SK-N-SH (cell line): Measurements from ENCODE around the gene PTPRN. TPM values are rescaled to one million over a fixed set of nuclear protein-coding genes. Genes with fewer than 3 reads are reported as not detected.

Experiments
- CTCF ChIA-PET: fragments of 300-600, 350-600 bp; formaldehyde crosslinking; extraction: SDS; loops from one replicate; lab custom pipeline; 2021; lab: Yijun Ruan, JAX
- POLR2A ChIA-PET: fragments of 350-600 bp; sonication (Branson Sonifier 250); formaldehyde crosslinking; extraction: SDS; loops from one replicate; lab custom pipeline; 2020; ENCODE audit warnings: antibody characterized with exemption, inconsistent platforms; lab: Yijun Ruan, JAX
- DNase-seq: peaks from one replicate; pipeline ENCODE4 v3.0.0; 2012
- H2AFZ ChIP-seq: fragments of 200-600 bp; sonication (generic); 2 replicates; pipeline ENCODE4 v1.8.1; 2016; ENCODE audit warnings: antibody characterized with exemption, mild to moderate bottlenecking, low read depth
- H3F3A ChIP-seq: fragments of 200-600 bp; sonication (generic); replicated peaks from 2 replicates; pipeline ENCODE3; 2016; ENCODE audit warnings: antibody characterized with exemption, mild to moderate bottlenecking; ENCODE audit not compliant: insufficient read depth
- H3K27ac ChIP-seq, 2 experiments: fragments of 200-500 bp in 1 of 2; fragments of 200-600 bp in 1 of 2; sonication (Bioruptor generic) in 1 of 2; sonication (generic), shearing (Covaris generic) in 1 of 2; 2 replicates each; pipeline versions ENCODE4 v1.5.1 to v1.6.1; 2014 to 2016; ENCODE audit warnings: low read depth in 2 of 2, inconsistent platforms in 1 of 2, low read length in 1 of 2, mild to moderate bottlenecking in 1 of 2, mixed read lengths in 1 of 2
- H3K27me3 ChIP-seq: fragments of 200-600 bp; sonication (generic), shearing (Covaris generic); 2 replicates; pipeline ENCODE4 v1.6.1; 2016; ENCODE audit warnings: mixed run types; ENCODE audit not compliant: insufficient read depth
- H3K36me3 ChIP-seq, 2 experiments: fragments of 200-500 bp in 1 of 2; fragments of 200-600 bp in 1 of 2; sonication (Bioruptor generic) in 1 of 2; sonication (generic) in 1 of 2; replicated peaks in 1 of 2; 2 replicates each; pipeline versions ENCODE3 to v1.5.1; 2014 to 2016; ENCODE audit warnings: low read length in 1 of 2, mild to moderate bottlenecking in 1 of 2; ENCODE audit not compliant: insufficient read depth in 2 of 2, control insufficient read depth in 1 of 2
- H3K4me1 ChIP-seq, 2 experiments: fragments of 200-500 bp in 1 of 2; fragments of 200-600 bp in 1 of 2; sonication (Bioruptor generic) in 1 of 2; sonication (generic), shearing (Covaris generic) in 1 of 2; 2 replicates each; pipeline versions ENCODE4 v1.5.1 to v1.6.1; 2014 to 2016; ENCODE audit warnings: low read depth in 1 of 2, low read length in 1 of 2, mixed run types in 1 of 2; ENCODE audit not compliant: insufficient read depth in 2 of 2, control insufficient read depth in 1 of 2
- H3K4me2 ChIP-seq: fragments of 200-600 bp; sonication (generic), shearing (Covaris generic); 2 replicates; pipeline ENCODE4 v1.6.1; 2017; ENCODE audit warnings: mixed run types
- H3K4me3 ChIP-seq, 2 experiments: fragments of 200-500 bp in 1 of 2; fragments of 200-600 bp in 1 of 2; sonication (Bioruptor generic) in 1 of 2; sonication (generic), shearing (Covaris generic) in 1 of 2; 2 replicates each; pipeline versions ENCODE4 v1.5.1 to v1.8.1; 2014 to 2016; ENCODE audit warnings: low read depth in 2 of 2, inconsistent platforms in 1 of 2, low read length in 1 of 2, mild to moderate bottlenecking in 1 of 2, mixed read lengths in 1 of 2, moderate library complexity in 1 of 2
- H3K79me2 ChIP-seq: fragments of 200-600 bp; sonication (generic); 2 replicates; pipeline ENCODE4 v1.8.1; 2017; ENCODE audit warnings: mild to moderate bottlenecking; ENCODE audit not compliant: insufficient read depth
- H3K9ac ChIP-seq: fragments of 200-600 bp; sonication (generic); 2 replicates; pipeline ENCODE4 v1.6.1; 2017; ENCODE audit warnings: mixed run types
- H3K9me2 ChIP-seq: fragments of 200-600 bp; sonication (generic); 2 replicates; pipeline ENCODE4 v1.6.1; 2017; ENCODE audit warnings: mixed run types
- H3K9me3 ChIP-seq: fragments of 200-600 bp; sonication (generic); 2 replicates; pipeline ENCODE4 v1.6.1; 2017; ENCODE audit warnings: mixed run types, mild to moderate bottlenecking, moderate library complexity
- H4K20me1 ChIP-seq: fragments of 200-600 bp; sonication (generic); 2 replicates; pipeline ENCODE4 v1.6.1; 2017; ENCODE audit warnings: mild to moderate bottlenecking, mixed run types; ENCODE audit not compliant: insufficient read depth
- CHD2 ChIP-seq: fragments of 150-350 bp; IDR thresholded peaks from 2 replicates; pipeline ENCODE4 v1.6.1; 2018; ENCODE audit warnings: low read length; ENCODE audit not compliant: partially characterized antibody
- EP300 ChIP-seq, 2 experiments: IDR thresholded peaks; 2 replicates each; pipeline versions ENCODE4 v1.4.0 to v1.6.1; 2012; ENCODE audit warnings: borderline replicate concordance in 1 of 2, low read depth in 1 of 2, low read length in 1 of 2
- FOSL2 ChIP-seq: IDR thresholded peaks from 2 replicates; pipeline ENCODE4 v1.4.0; 2012; ENCODE audit warnings: low read depth, mild to moderate bottlenecking, moderate library complexity, borderline replicate concordance
- IRF3 ChIP-seq: fragments of 150-350 bp; IDR thresholded peaks from 2 replicates; pipeline ENCODE4 v1.6.1; 2016; ENCODE audit warnings: mild to moderate bottlenecking, low read depth, low read length
- JUND ChIP-seq: IDR thresholded peaks from 2 replicates; pipeline ENCODE4 v1.4.0; 2012
- MAX ChIP-seq: IDR thresholded peaks from 2 replicates; pipeline ENCODE4 v1.4.0; 2012; ENCODE audit warnings: low read depth
- MXI1 ChIP-seq: IDR thresholded peaks from 2 replicates; pipeline ENCODE4 v1.6.1; 2012; ENCODE audit warnings: mild to moderate bottlenecking, low read depth, low read length, improper control_type of control experiment
- NFIC ChIP-seq: IDR thresholded peaks from 2 replicates; pipeline ENCODE4 v1.4.0; 2012; ENCODE audit warnings: borderline replicate concordance
- RAD21 ChIP-seq: IDR thresholded peaks from 2 replicates; pipeline ENCODE4 v1.6.1; 2012; ENCODE audit warnings: mild to moderate bottlenecking, low read length
- RCOR1 ChIP-seq: fragments of 150-350 bp; IDR thresholded peaks from 2 replicates; pipeline ENCODE4 v1.6.1; 2017; ENCODE audit warnings: antibody characterized with exemption, low read length
- RXRA ChIP-seq: IDR thresholded peaks from 2 replicates; pipeline ENCODE4 v1.4.0; 2012; ENCODE audit warnings: low read depth, mild to moderate bottlenecking, borderline replicate concordance
- SIN3A ChIP-seq: IDR thresholded peaks from 2 replicates; pipeline ENCODE4 v1.6.1; 2012; ENCODE audit warnings: low read depth, mild to moderate bottlenecking, low read length, moderate library complexity, borderline replicate concordance
- SMC3 ChIP-seq: IDR thresholded peaks from 2 replicates; pipeline ENCODE4 v1.6.1; 2012; ENCODE audit warnings: low read depth, low read length, improper control_type of control experiment
- TEAD4 ChIP-seq: IDR thresholded peaks from 2 replicates; pipeline ENCODE4 v1.4.0; 2012; ENCODE audit warnings: mild to moderate bottlenecking, borderline replicate concordance; ENCODE audit not compliant: insufficient read depth
- WGBS: methylation state at CpG from one replicate; pipeline ENCODE4 v1.1.6; 2017; ENCODE audit warnings: low lambda C conversion rate; 5-methylcytosine and 5-hydroxymethylcytosine counted together
- polyA plus RNA-seq, 3 experiments: library from polyadenylated mRNA; depleted of rRNA; stranded (reverse); fragments of >200 nt; gene quantifications; 2 replicates each; pipeline ENCODE4 v1.2.3, GENCODE V29; 2012
- TF ChIP-seq, protein P1 (sequence below): fragments of 200-600 bp; sonication (generic); IDR thresholded peaks from 2 replicates; pipeline ENCODE4 v1.6.1; 2017; ENCODE audit warnings: antibody characterized with exemption, mild to moderate bottlenecking, moderate library complexity

Gene PTPRN
- polyA plus RNA-seq, 1 of the 3 experiments (the other 2 are of a cell fraction): 9.5 TPM

GRCh38 chr2:219304223-219304622 lies 5.0 kb downstream of the PTPRN start:
- no peaks in the 10 kb centered on the region for H3K9me3 ChIP-seq
- no peak for DNase-seq
- no peaks in the 10 kb centered on the region for H3K9me2 ChIP-seq
- peaks cover 0 to 7% of the 10 kb centered on the region in 2 experiments; a peak in 2 of 4 replicates for H3K4me1 ChIP-seq
- CTCF ChIA-PET: interaction anchor here (1.0 to 4.4 kb wide), 3 partner anchors 10 to 145 kb away, joined by 3 to 41 read pairs (median 3); partner anchors contain the start of gene DNPEP
- peaks cover 2% of the 10 kb centered on the region for H3F3A ChIP-seq
- H3K79me2 ChIP-seq: no peaks in the 10 kb centered on the region
- TF ChIP-seq MXI1 (no peak), MAX (no peak), JUND (no peak), EP300 (IDR thresholded peaks at IDR 0.05; ENCODE audit: borderline replicate concordance in 1 of 2, low read depth in 1 of 2, low read length in 1 of 2) (no peak), RXRA (no peak), SMC3 (no peak), TEAD4 (no peak), IRF3 (no peak), CHD2 (no peak), RAD21 (no peak), FOSL2 (no peak)
- H3K9ac ChIP-seq: no peak overlapping the region
- POLR2A ChIA-PET: interaction anchor here (0.6 kb wide), 1 partner anchor 46 kb away, joined by 3 read pairs; no protein-coding TSS in a partner anchor
- no peaks in the 10 kb centered on the region for H3K27me3 ChIP-seq
- no peak overlapping the region for H3K4me2 ChIP-seq
- no peak overlapping the region for H2AFZ ChIP-seq
- no peak overlapping the region for H3K27ac ChIP-seq
- H3K36me3 ChIP-seq: no peaks in the 10 kb centered on the region
- no peaks in the 10 kb centered on the region for H4K20me1 ChIP-seq
- H3K4me3 ChIP-seq: no peak overlapping the region
- WGBS: 52% methylated on average over 2 of the region's 2 CpGs

- H3F3A ChIP-seq: no peaks in the 10 kb centered on the region
- no peak overlapping the region for H3K27ac ChIP-seq
- peaks cover 0 to 6% of the 10 kb centered on the region in 2 experiments; a peak in 1 of 4 replicates for H3K4me1 ChIP-seq
- H3K4me2 ChIP-seq: no peak overlapping the region
- no peaks in the 10 kb centered on the region for H3K27me3 ChIP-seq
- TF ChIP-seq SMC3 (no peak), NFIC (no peak), RCOR1 (no peak), FOSL2 (no peak), SIN3A (no peak)
- TF ChIP-seq, protein P1, sequence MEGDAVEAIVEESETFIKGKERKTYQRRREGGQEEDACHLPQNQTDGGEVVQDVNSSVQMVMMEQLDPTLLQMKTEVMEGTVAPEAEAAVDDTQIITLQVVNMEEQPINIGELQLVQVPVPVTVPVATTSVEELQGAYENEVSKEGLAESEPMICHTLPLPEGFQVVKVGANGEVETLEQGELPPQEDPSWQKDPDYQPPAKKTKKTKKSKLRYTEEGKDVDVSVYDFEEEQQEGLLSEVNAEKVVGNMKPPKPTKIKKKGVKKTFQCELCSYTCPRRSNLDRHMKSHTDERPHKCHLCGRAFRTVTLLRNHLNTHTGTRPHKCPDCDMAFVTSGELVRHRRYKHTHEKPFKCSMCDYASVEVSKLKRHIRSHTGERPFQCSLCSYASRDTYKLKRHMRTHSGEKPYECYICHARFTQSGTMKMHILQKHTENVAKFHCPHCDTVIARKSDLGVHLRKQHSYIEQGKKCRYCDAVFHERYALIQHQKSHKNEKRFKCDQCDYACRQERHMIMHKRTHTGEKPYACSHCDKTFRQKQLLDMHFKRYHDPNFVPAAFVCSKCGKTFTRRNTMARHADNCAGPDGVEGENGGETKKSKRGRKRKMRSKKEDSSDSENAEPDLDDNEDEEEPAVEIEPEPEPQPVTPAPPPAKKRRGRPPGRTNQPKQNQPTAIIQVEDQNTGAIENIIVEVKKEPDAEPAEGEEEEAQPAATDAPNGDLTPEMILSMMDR: no peak
- TF ChIP-seq, all 33 proteins: peak for 0
- ChIA-PET CTCF (interaction anchor here (1.0 to 6.7 kb wide), 4 partner anchors 8 to 143 kb away, joined by 3 to 72 read pairs (median 26); partner anchors contain the start of gene DNAJB2), POLR2A (no interaction called here)
- Histone ChIP-seq H3K9ac (no peak overlapping the region), H2AFZ (no peak overlapping the region), H3K79me2 (no peaks in the 10 kb centered on the region), H3K9me3 (no peaks in the 10 kb centered on the region), H3K36me3 (no peaks in the 10 kb centered on the region), H3K9me2 (no peaks in the 10 kb centered on the region), H3K4me3 (no peak overlapping the region), H4K20me1 (no peaks in the 10 kb centered on the region)
- DNase-seq: no peak
- 69% methylated on average over 6 of the region's 11 CpGs for WGBS
These were observed 6.7 kb downstream of the PTPRN start for GRCh38 chr2:219302412-219302968.
